ENCODE data around the gene SUOX. TPM values are rescaled to one million over a fixed set of nuclear protein-coding genes. Genes with fewer than 3 reads are reported as not detected.
A peak's percentile ranks its signal among the peaks of the same experiment; 100 is the strongest.

The SUOX gene
- total and polyA plus RNA-seq, 11 donors: 25.0 to 59.5 (median 30.0) TPM

GRCh38 chr12:56046027-56046780 lies 49.1 kb downstream of the SUOX start:
- no peaks in the 10 kb centered on the region for H3K27me3 ChIP-seq
- peaks cover 3 to 24% (median 13%) of the 10 kb centered on the region in 12 donors for H3K4me1 ChIP-seq
- H3K4me3 ChIP-seq: no peak overlapping the region
- peaks cover 0 to 38% (median 30%) of the 10 kb centered on the region in 9 donors for H3K36me3 ChIP-seq
- 82 to 92% (median 85%) methylated on average over 9 of the region's 9 CpGs for WGBS, 4 donors
- ATAC-seq (no peak), DNase-seq (no peak)
- TF ChIP-seq POLR2A (IDR thresholded peaks at IDR 0.05): no peak
- TF ChIP-seq, protein P1, sequence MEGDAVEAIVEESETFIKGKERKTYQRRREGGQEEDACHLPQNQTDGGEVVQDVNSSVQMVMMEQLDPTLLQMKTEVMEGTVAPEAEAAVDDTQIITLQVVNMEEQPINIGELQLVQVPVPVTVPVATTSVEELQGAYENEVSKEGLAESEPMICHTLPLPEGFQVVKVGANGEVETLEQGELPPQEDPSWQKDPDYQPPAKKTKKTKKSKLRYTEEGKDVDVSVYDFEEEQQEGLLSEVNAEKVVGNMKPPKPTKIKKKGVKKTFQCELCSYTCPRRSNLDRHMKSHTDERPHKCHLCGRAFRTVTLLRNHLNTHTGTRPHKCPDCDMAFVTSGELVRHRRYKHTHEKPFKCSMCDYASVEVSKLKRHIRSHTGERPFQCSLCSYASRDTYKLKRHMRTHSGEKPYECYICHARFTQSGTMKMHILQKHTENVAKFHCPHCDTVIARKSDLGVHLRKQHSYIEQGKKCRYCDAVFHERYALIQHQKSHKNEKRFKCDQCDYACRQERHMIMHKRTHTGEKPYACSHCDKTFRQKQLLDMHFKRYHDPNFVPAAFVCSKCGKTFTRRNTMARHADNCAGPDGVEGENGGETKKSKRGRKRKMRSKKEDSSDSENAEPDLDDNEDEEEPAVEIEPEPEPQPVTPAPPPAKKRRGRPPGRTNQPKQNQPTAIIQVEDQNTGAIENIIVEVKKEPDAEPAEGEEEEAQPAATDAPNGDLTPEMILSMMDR (IDR thresholded peaks at IDR 0.05): no peak
- peak overlapping the region in 1 of 12 donors; percentile 65 for H3K27ac ChIP-seq
- H3K9me3 ChIP-seq: no peaks in the 10 kb centered on the region
- intact Hi-C loops (cut with DNase I): loop anchor here in 6 of 10 donors (5.0 to 10.0 kb wide), 6 partner anchors 51 to 221 kb away; partner anchors contain the start of genes PA2G4 (in 2 of the 6), DNAJC14 (in 1 of the 6), RPL41 (in 1 of the 6) and SMARCC2 (in 1 of the 6)

GRCh38 chr12:56053407-56053893 lies 56.4 kb downstream of the SUOX start:
- ATAC-seq: no peak
- Histone ChIP-seq H3K4me1 (no peaks in the 10 kb centered on the region), H3K36me3 (no peaks in the 10 kb centered on the region), H3K9me3 (no peaks in the 10 kb centered on the region), H3K4me3 (no peak overlapping the region), H3K27ac (no peak overlapping the region), H3K27me3 (no peaks in the 10 kb centered on the region)
- 79 to 90% (median 84%) methylated on average over 6 of the region's 6 CpGs for WGBS, 4 donors
- intact Hi-C loops (cut with DNase I): no loop called here
- DNase-seq: no peak
- TF ChIP-seq, protein P1 (IDR thresholded peaks at IDR 0.05): no peak
- no peak for TF ChIP-seq POLR2A (IDR thresholded peaks at IDR 0.05)

Other genes starting within 250 kb of the SUOX start
- 10 to 100 TPM; 47.2 to 69.3 (median 54.0) TPM for gene SARNP, start 179.6 kb upstream of the SUOX start, total RNA-seq
- 100 to 1,000 TPM; 118 to 138 TPM for gene SARNP, start 179.6 kb upstream of the SUOX start, polyA plus RNA-seq
- gene ORMDL2, start 179.2 kb upstream of the SUOX start, total RNA-seq: 10 to 100 TPM in 8 of 9 donors, 1 to 10 TPM in 1; 9.6 to 42.3 (median 22.2) TPM
- gene ORMDL2, start 179.2 kb upstream of the SUOX start, polyA plus RNA-seq: 10 to 100 TPM; 31.4 to 61.9 TPM
- gene DNAJC14, start 167.7 kb upstream of the SUOX start, total RNA-seq: 10 to 100 TPM; 13.9 to 41.7 (median 19.8) TPM
- 10 to 100 TPM in 1 of 2 donors, 1 to 10 TPM in 1; 9.4 to 31.7 TPM for gene DNAJC14, start 167.7 kb upstream of the SUOX start, polyA plus RNA-seq
- 10 to 100 TPM in 1 of 9 donors, 1 to 10 TPM in 7, under 1 TPM in 1; 0.48 to 16.1 (median 2.8) TPM for gene MMP19, start 154.3 kb upstream of the SUOX start, total RNA-seq
- gene MMP19, start 154.3 kb upstream of the SUOX start, polyA plus RNA-seq: 1 to 10 TPM; 1.5 to 4.7 TPM
- gene PYM1, start 69.4 kb upstream of the SUOX start, total RNA-seq: 10 to 100 TPM; 12.0 to 22.3 (median 13.7) TPM
- 10 to 100 TPM; 19.8 to 33.6 TPM for gene PYM1, start 69.4 kb upstream of the SUOX start, polyA plus RNA-seq
- gene DGKA, start 66.1 kb upstream of the SUOX start, total RNA-seq: 10 to 100 TPM in 4 of 9 donors, 1 to 10 TPM in 5; 5.3 to 27.8 (median 9.6) TPM
- 1 to 10 TPM; 7.6 to 7.8 TPM for gene DGKA, start 66.1 kb upstream of the SUOX start, polyA plus RNA-seq
- 1 to 10 TPM in 3 of 9 donors, under 1 TPM in 5, not detected in 1; 0.56 to 1.3 (median 0.73) TPM for gene PMEL, start 31.2 kb upstream of the SUOX start, total RNA-seq
- under 1 TPM; 0.23 to 0.49 TPM for gene PMEL, start 31.2 kb upstream of the SUOX start, polyA plus RNA-seq
- 10 to 100 TPM in 6 of 9 donors, 1 to 10 TPM in 3; 3.7 to 16.7 (median 11.3) TPM for gene CDK2, start 30.4 kb upstream of the SUOX start, total RNA-seq
- gene CDK2, start 30.4 kb upstream of the SUOX start, polyA plus RNA-seq: 10 to 100 TPM in 1 of 2 donors, 1 to 10 TPM in 1; 4.1 to 23.5 TPM
- 100 to 1,000 TPM in 8 of 9 donors, 10 to 100 TPM in 1; 97.5 to 135 (median 119) TPM for gene RAB5B, start 23.2 kb upstream of the SUOX start, total RNA-seq
- gene RAB5B, start 23.2 kb upstream of the SUOX start, polyA plus RNA-seq: 10 to 100 TPM; 57.5 to 86.5 TPM
- 10 to 100 TPM in 1 of 9 donors, 1 to 10 TPM in 8; 4.3 to 10.3 (median 6.9) TPM for gene IKZF4, start 23.8 kb downstream of the SUOX start, total RNA-seq
- gene IKZF4, start 23.8 kb downstream of the SUOX start, polyA plus RNA-seq: 1 to 10 TPM; 2.6 to 3.2 TPM
- 100 to 1,000 TPM in 2 of 9 donors, 10 to 100 TPM in 7; 11.7 to 616 (median 23.2) TPM for gene RPS26, start 44.6 kb downstream of the SUOX start, total RNA-seq
- 1,000 to 10,000 TPM in 1 of 2 donors, 100 to 1,000 TPM in 1; 933 to 1,433 TPM for gene RPS26, start 44.6 kb downstream of the SUOX start, polyA plus RNA-seq
- gene ERBB3, start 82.9 kb downstream of the SUOX start, total RNA-seq: 1 to 10 TPM in 8 of 9 donors, under 1 TPM in 1; 0.90 to 4.5 (median 1.8) TPM
- gene ERBB3, start 82.9 kb downstream of the SUOX start, polyA plus RNA-seq: 1 to 10 TPM; 2.7 to 3.4 TPM
- 100 to 1,000 TPM in 1 of 9 donors, 10 to 100 TPM in 8; 66.0 to 105 (median 72.4) TPM for gene PA2G4, start 107.3 kb downstream of the SUOX start, total RNA-seq
- gene PA2G4, start 107.3 kb downstream of the SUOX start, polyA plus RNA-seq: 100 to 1,000 TPM in 1 of 2 donors, 10 to 100 TPM in 1; 62.4 to 187 TPM
- gene RPL41, start 119.4 kb downstream of the SUOX start, total RNA-seq: 1,000 to 10,000 TPM in 8 of 9 donors, 100 to 1,000 TPM in 1; 533 to 2,381 (median 1,999) TPM
- gene RPL41, start 119.4 kb downstream of the SUOX start, polyA plus RNA-seq: 1,000 to 10,000 TPM in 1 of 2 donors, 100 to 1,000 TPM in 1; 752 to 4,466 TPM
- 1 to 10 TPM; 2.7 to 6.4 (median 4.9) TPM for gene ZC3H10, start 121.0 kb downstream of the SUOX start, total RNA-seq
- 1 to 10 TPM; 3.5 to 3.9 TPM for gene ZC3H10, start 121.0 kb downstream of the SUOX start, polyA plus RNA-seq
- gene ESYT1, start 131.0 kb downstream of the SUOX start, total RNA-seq: 10 to 100 TPM; 26.8 to 81.1 (median 43.4) TPM
- 10 to 100 TPM; 17.0 to 67.3 TPM for gene ESYT1, start 131.0 kb downstream of the SUOX start, polyA plus RNA-seq
- gene MYL6B, start 155.3 kb downstream of the SUOX start, total RNA-seq: 10 to 100 TPM; 30.1 to 55.2 (median 41.1) TPM
- gene MYL6B, start 155.3 kb downstream of the SUOX start, polyA plus RNA-seq: 10 to 100 TPM; 27.5 to 65.9 TPM
- gene MYL6, start 161.1 kb downstream of the SUOX start, total RNA-seq: 100 to 1,000 TPM; 355 to 949 (median 613) TPM
- 1,000 to 10,000 TPM in 1 of 2 donors, 100 to 1,000 TPM in 1; 745 to 1,383 TPM for gene MYL6, start 161.1 kb downstream of the SUOX start, polyA plus RNA-seq
- gene SMARCC2, start 192.2 kb downstream of the SUOX start, total RNA-seq: 10 to 100 TPM; 48.6 to 83.5 (median 66.2) TPM
- gene SMARCC2, start 192.2 kb downstream of the SUOX start, polyA plus RNA-seq: 10 to 100 TPM; 21.4 to 27.6 TPM
- gene RNF41, start 224.6 kb downstream of the SUOX start, total RNA-seq: 10 to 100 TPM; 41.7 to 84.0 (median 53.3) TPM
- 10 to 100 TPM; 10.6 to 62.4 TPM for gene RNF41, start 224.6 kb downstream of the SUOX start, polyA plus RNA-seq
- gene NABP2, start 227.1 kb downstream of the SUOX start, total RNA-seq: 10 to 100 TPM; 18.0 to 27.4 (median 20.7) TPM
- 10 to 100 TPM; 14.8 to 30.1 TPM for gene NABP2, start 227.1 kb downstream of the SUOX start, polyA plus RNA-seq
- gene SLC39A5, start 232.8 kb downstream of the SUOX start, total RNA-seq: not detected
- under 1 TPM in 1 of 2 donors, not detected in 1; 0.12 TPM for gene SLC39A5, start 232.8 kb downstream of the SUOX start, polyA plus RNA-seq

All from heart left ventricle (tissue), 16 donors.